H1 (cell line): ENCODE measurements around the gene TMPRSS11F. TPM values are rescaled to one million over a fixed set of nuclear protein-coding genes. Genes with fewer than 3 reads are reported as not detected.
A peak's percentile ranks its signal among the peaks of the same experiment; 100 is the strongest.

Experiments
- CTCF ChIA-PET: fragments of 300-600 bp; sonication (Branson Sonifier 250); formaldehyde crosslinking; loops from one replicate; lab custom pipeline; 2021; ENCODE audit not compliant: partially characterized antibody; lab: Charles Lee
- POLR2A ChIA-PET: fragments of 300-600 bp; sonication (Branson Sonifier 250); formaldehyde crosslinking; loops from one replicate; lab custom pipeline; 2021; ENCODE audit warnings: inconsistent platforms; ENCODE audit not compliant: partially characterized antibody; lab: Charles Lee
- DNase-seq, 2 experiments: peaks; one replicate each; pipeline versions ENCODE4 v3.0.0 to v3.0.0-alpha.2; 2010 to 2022; ENCODE audit warnings: low spot score in 2 of 2, low read depth in 1 of 2, mixed read lengths in 1 of 2
- FAIRE-seq: peaks from 2 replicates; lab custom pipeline; 2011; peaks lifted over from hg19 to GRCh38; lab: Jason Lieb, UNC
- H2AFZ ChIP-seq: 2 replicates; pipeline ENCODE4 v1.8.1; 2012; ENCODE audit warnings: low read length, inconsistent platforms
- H2AK5ac ChIP-seq: 2 replicates; pipeline ENCODE4 v1.6.1; 2013; ENCODE audit warnings: low read depth, low read length
- H2BK120ac ChIP-seq: replicated peaks from 2 replicates; pipeline ENCODE3; 2013; ENCODE audit warnings: low read depth, low read length, inconsistent platforms
- H2BK12ac ChIP-seq: 2 replicates; pipeline ENCODE4 v1.6.1; 2013; ENCODE audit warnings: low read depth, low read length
- H2BK15ac ChIP-seq: 2 replicates; pipeline ENCODE4 v1.6.1; 2013; ENCODE audit warnings: low read length
- H2BK20ac ChIP-seq: 2 replicates; pipeline ENCODE4 v1.6.1; 2013; ENCODE audit warnings: low read length
- H2BK5ac ChIP-seq: 2 replicates; pipeline ENCODE4 v1.6.1; 2013; ENCODE audit warnings: low read depth, low read length
- H3K14ac ChIP-seq: 2 replicates; pipeline ENCODE4 v1.6.1; 2013; ENCODE audit warnings: inconsistent platforms; ENCODE audit not compliant: insufficient read length
- H3K18ac ChIP-seq: 2 replicates; pipeline ENCODE4 v1.6.1; 2013; ENCODE audit warnings: low read length; ENCODE audit errors: extremely low read depth
- H3K23ac ChIP-seq: 2 replicates; pipeline ENCODE4 v1.6.1; 2013; ENCODE audit warnings: inconsistent platforms; ENCODE audit not compliant: insufficient read length
- H3K23me2 ChIP-seq: 2 replicates; pipeline ENCODE4 v1.6.1; 2013; ENCODE audit warnings: low read depth, low read length
- H3K27ac ChIP-seq: 2 replicates; pipeline ENCODE4 v1.6.1; 2011; ENCODE audit warnings: low read depth, low read length, inconsistent platforms
- H3K27me3 ChIP-seq, 4 experiments: replicated peaks in 1 of 4; 1 replicate in 1 of 4; 2 replicates in 3 of 4; pipeline versions ENCODE4 v1.6.1 to v1.8.1; 2011 to 2013; ENCODE audit warnings: low read length in 3 of 4, mild to moderate bottlenecking in 3 of 4, inconsistent platforms in 2 of 4, mixed read lengths in 2 of 4, moderate library complexity in 1 of 4; ENCODE audit not compliant: control insufficient read depth in 3 of 4, insufficient read depth in 3 of 4; ENCODE audit errors: extremely low read depth in 1 of 4
- H3K36me3 ChIP-seq, 4 experiments: 2 replicates each; pipeline versions ENCODE4 v1.6.1 to v1.8.1; 2011 to 2013; ENCODE audit warnings: mild to moderate bottlenecking in 4 of 4, low read length in 3 of 4, moderate library complexity in 2 of 4, control low read depth in 1 of 4, inconsistent platforms in 1 of 4; ENCODE audit not compliant: insufficient read depth in 4 of 4, control insufficient read depth in 2 of 4
- H3K4ac ChIP-seq: replicated peaks from 2 replicates; pipeline ENCODE3; 2013; ENCODE audit warnings: low read length, low read depth, mixed read lengths, inconsistent platforms; ENCODE audit not compliant: insufficient read length
- H3K4me1 ChIP-seq, 4 experiments: replicated peaks in 1 of 4; 1 replicate in 1 of 4; 2 replicates in 3 of 4; pipeline versions ENCODE4 v1.6.1 to v1.8.1; 2011 to 2013; ENCODE audit warnings: low read length in 3 of 4, inconsistent platforms in 2 of 4, mixed read lengths in 1 of 4; ENCODE audit not compliant: insufficient read depth in 4 of 4, control insufficient read depth in 3 of 4
- H3K4me2 ChIP-seq, 2 experiments: 2 replicates each; pipeline versions ENCODE4 v1.6.1 to v1.8.1; 2011 to 2013; ENCODE audit warnings: low read depth in 2 of 2, low read length in 2 of 2, control low read depth in 1 of 2, inconsistent platforms in 1 of 2, mild to moderate bottlenecking in 1 of 2; ENCODE audit not compliant: insufficient read depth in 1 of 2
- H3K4me3 ChIP-seq, 4 experiments: fragments of 200-600, 300-600 bp in 1 of 4; sonication (generic), shearing (Covaris generic), sonication (Bioruptor Twin) in 1 of 4; 2 replicates each; pipeline versions ENCODE4 v1.5.1 to v1.8.1; 2011 to 2016; ENCODE audit warnings: low read length in 4 of 4, low read depth in 3 of 4, control low read depth in 2 of 4, inconsistent platforms in 2 of 4, mild to moderate bottlenecking in 2 of 4, mixed read lengths in 1 of 4, moderate library complexity in 1 of 4; ENCODE audit not compliant: insufficient read depth in 2 of 4; ENCODE audit errors: extremely low read depth in 1 of 4
- H3K56ac ChIP-seq: replicated peaks from 2 replicates; pipeline ENCODE3; 2013; ENCODE audit warnings: low read depth, mild to moderate bottlenecking, mixed read lengths, low read length, inconsistent platforms; ENCODE audit not compliant: insufficient read length
- H3K79me1 ChIP-seq: 2 replicates; pipeline ENCODE4 v1.6.1; 2013; ENCODE audit warnings: low read depth, low read length, control low read depth
- H3K79me2 ChIP-seq, 2 experiments: 2 replicates each; pipeline versions ENCODE4 v1.6.1 to v1.8.1; 2012 to 2013; ENCODE audit warnings: low read length in 2 of 2, mild to moderate bottlenecking in 2 of 2, inconsistent platforms in 1 of 2; ENCODE audit not compliant: insufficient read depth in 2 of 2, control insufficient read depth in 1 of 2
- H3K9ac ChIP-seq, 4 experiments: replicated peaks in 1 of 4; 1 replicate in 1 of 4; 2 replicates in 3 of 4; pipeline versions ENCODE4 v1.6.1 to v1.8.1; 2011 to 2013; ENCODE audit warnings: low read depth in 3 of 4, low read length in 3 of 4, control low read depth in 2 of 4, mild to moderate bottlenecking in 2 of 4, moderate library complexity in 2 of 4, inconsistent platforms in 1 of 4; ENCODE audit errors: extremely low read depth in 1 of 4
- H3K9me3 ChIP-seq, 2 experiments: 2 replicates each; pipeline versions ENCODE4 v1.6.1 to v1.8.1; 2012 to 2013; ENCODE audit warnings: mild to moderate bottlenecking in 2 of 2, moderate library complexity in 2 of 2, control low read depth in 1 of 2, inconsistent platforms in 1 of 2, low read depth in 1 of 2, low read length in 1 of 2, mixed read lengths in 1 of 2; ENCODE audit not compliant: insufficient read depth in 2 of 2
- H4K20me1 ChIP-seq, 2 experiments: replicated peaks in 1 of 2; 2 replicates each; pipeline versions ENCODE3 to v1.8.1; 2011 to 2013; ENCODE audit warnings: inconsistent platforms in 2 of 2, low read length in 2 of 2, mild to moderate bottlenecking in 1 of 2; ENCODE audit not compliant: insufficient read depth in 2 of 2, control insufficient read depth in 1 of 2
- H4K5ac ChIP-seq: 2 replicates; pipeline ENCODE4 v1.6.1; 2013; ENCODE audit warnings: low read length, low read depth, mixed read lengths, inconsistent platforms; ENCODE audit not compliant: insufficient read length
- H4K8ac ChIP-seq: 2 replicates; pipeline ENCODE4 v1.8.0; 2013; ENCODE audit warnings: mild to moderate bottlenecking, moderate library complexity, low read length, inconsistent platforms; ENCODE audit not compliant: insufficient read depth; ENCODE audit errors: extremely low read depth
- H4K91ac ChIP-seq: replicated peaks from 2 replicates; pipeline ENCODE3; 2013; ENCODE audit warnings: low read length, mixed read lengths, inconsistent platforms; ENCODE audit not compliant: insufficient read length
- CREB1 ChIP-seq: IDR thresholded peaks from 2 replicates; pipeline ENCODE4 v1.6.1; 2012; ENCODE audit warnings: inconsistent platforms
- SIX5 ChIP-seq: IDR thresholded peaks from 2 replicates; pipeline ENCODE4 v1.6.1; 2011; ENCODE audit warnings: mild to moderate bottlenecking, low read depth, low read length
- WGBS, 2 experiments: shearing (Covaris generic) in 1 of 2; methylation state at CpG; one replicate each; pipeline versions ENCODE4 v1.1.6 to v1.1.7; 2013 to 2015; ENCODE audit warnings: low lambda C conversion rate in 2 of 2, mixed read lengths in 2 of 2, inconsistent platforms in 1 of 2, low coverage in 1 of 2, missing lambda C conversion rate in 1 of 2; ENCODE audit not compliant: insufficient replicate concordance in 2 of 2, insufficient coverage in 1 of 2, insufficient read length in 1 of 2; ENCODE audit errors: extremely low coverage in 1 of 2, missing lambda C conversion rate in 1 of 2; 5-methylcytosine and 5-hydroxymethylcytosine counted together
- polyA plus RNA-seq, 7 experiments: library from polyadenylated mRNA; depleted of rRNA in 3 of 7; stranded (reverse) in 5 of 7; unstranded in 2 of 7; fragments of >200 nt in 5 of 7; fragments of 200-250 nt in 2 of 7; gene quantifications; 1 replicate in 5 of 7; 2 replicates in 1 of 7; 4 replicates in 1 of 7; pipeline versions ENCODE4 v1.2.1 to v1.2.3, GENCODE V29; 2011 to 2013; ENCODE audit warnings: missing spikeins in 2 of 7, mixed read lengths in 2 of 7
- total RNA-seq: library from RNA; stranded (reverse); fragmentation: NEBNext Ultra II Directional; extraction: Animal tissue kit (Norgen Biotek cat#: 25700); gene quantifications from 2 replicates; pipeline ENCODE4 v1.2.1, GENCODE V29; 2021

Gene TMPRSS11F
- total and polyA plus RNA-seq, 2 of the 8 experiments (the other 6 are each of a cell fraction or from before 2014, with no cell fraction given): not detected

GRCh38 chr4:68123525-68123924 lies 6.1 kb downstream of the TMPRSS11F start:
- H4K91ac ChIP-seq: peak overlapping the region; percentile 3
- no peak overlapping the region for H3K56ac ChIP-seq
- CTCF ChIA-PET: interaction anchor here (1.3 to 1.9 kb wide), 2 partner anchors 56 to 205 kb away, joined by 3 to 4 read pairs; no protein-coding TSS in a partner anchor
- H3K4ac ChIP-seq: no peak overlapping the region
- H3K27me3 ChIP-seq: no peaks in the 10 kb centered on the region
- FAIRE-seq: no peak
- H3K27ac ChIP-seq: no peak overlapping the region
- peak overlapping the region in 1 of 2 experiments; percentile 33; a peak in 1 of 4 replicates for H3K4me2 ChIP-seq
- H2BK20ac ChIP-seq: no peak overlapping the region
- H2BK120ac ChIP-seq: no peak overlapping the region
- 42% methylated on average over 2 of the region's 2 CpGs; no CpG with 5 or more reads in 1 of the 2 experiments for WGBS, 2 experiments
- TF ChIP-seq CREB1 (peak; percentile 46), SIX5 (no peak)
- TF ChIP-seq, all 59 proteins: peak for 1
- Histone ChIP-seq H3K23me2 (no peaks in the 10 kb centered on the region), H2AK5ac (no peak overlapping the region), H2BK5ac (no peak overlapping the region), H3K36me3 (no peaks in the 10 kb centered on the region), H4K8ac (no peak overlapping the region), H3K4me1 (peaks cover 0 to 8% (median 4%) of the 10 kb centered on the region in 4 experiments; a peak in 4 of 7 replicates), H4K20me1 (no peaks in the 10 kb centered on the region), H3K79me2 (no peaks in the 10 kb centered on the region), H2AFZ (0 out of 2 replicates have a peak overlapping the region, but pooled peaks have one; percentile 26), H2BK15ac (no peak overlapping the region), H3K9me3 (no peaks in the 10 kb centered on the region; a peak in 1 of 4 replicates), H3K23ac (no peak overlapping the region), H4K5ac (no peak overlapping the region), H3K14ac (no peak overlapping the region), H3K9ac (no peak overlapping the region), H2BK12ac (no peak overlapping the region), H3K18ac (no peak overlapping the region), H3K79me1 (no peaks in the 10 kb centered on the region), H3K4me3 (no peak overlapping the region; a peak in 1 of 8 replicates)
- POLR2A ChIA-PET: no interaction called here
- no peak for DNase-seq
